Measurements from ENCODE around the gene LLGL2.
A peak's percentile ranks its signal among the peaks of the same experiment; 100 is the strongest.

Gene LLGL2

GRCh38 chr17:75612906-75613626, 87.6 kb downstream of the LLGL2 start:
- DNase-seq (ENCODE audit: low read depth, low spot score): no peak

DNA sequence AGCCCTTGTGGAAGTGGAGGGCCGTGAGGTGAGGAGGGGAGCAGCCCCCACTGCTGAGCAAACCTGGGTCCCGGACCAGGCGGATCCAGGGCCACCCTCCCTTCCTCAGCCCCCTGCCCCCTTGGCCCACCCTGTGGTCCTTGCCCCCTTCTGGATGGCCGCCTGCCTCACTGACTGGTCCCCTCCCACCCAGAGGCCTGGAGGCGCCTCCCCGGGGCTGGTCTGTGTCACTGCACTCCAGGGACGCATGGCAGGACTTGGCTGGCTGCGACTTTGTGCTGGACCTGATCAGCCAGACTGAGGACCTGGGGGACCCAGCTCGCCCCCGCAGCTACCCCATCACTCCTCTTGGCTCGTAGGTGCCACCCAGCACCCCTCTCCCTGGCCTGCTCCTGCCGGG, 88.5 kb downstream of the LLGL2 start:
- DNase-seq (ENCODE audit: low read depth, low spot score): no peak

- no peak for DNase-seq (ENCODE audit: low read depth, low spot score)
These were observed 89.2 kb downstream of the LLGL2 start for GRCh38 chr17:75614556-75615270.

GRCh38 chr17:75615301-75615700, 89.8 kb downstream of the LLGL2 start:
- peak; percentile 71 for DNase-seq (ENCODE audit: low read depth, low spot score)

DNA sequence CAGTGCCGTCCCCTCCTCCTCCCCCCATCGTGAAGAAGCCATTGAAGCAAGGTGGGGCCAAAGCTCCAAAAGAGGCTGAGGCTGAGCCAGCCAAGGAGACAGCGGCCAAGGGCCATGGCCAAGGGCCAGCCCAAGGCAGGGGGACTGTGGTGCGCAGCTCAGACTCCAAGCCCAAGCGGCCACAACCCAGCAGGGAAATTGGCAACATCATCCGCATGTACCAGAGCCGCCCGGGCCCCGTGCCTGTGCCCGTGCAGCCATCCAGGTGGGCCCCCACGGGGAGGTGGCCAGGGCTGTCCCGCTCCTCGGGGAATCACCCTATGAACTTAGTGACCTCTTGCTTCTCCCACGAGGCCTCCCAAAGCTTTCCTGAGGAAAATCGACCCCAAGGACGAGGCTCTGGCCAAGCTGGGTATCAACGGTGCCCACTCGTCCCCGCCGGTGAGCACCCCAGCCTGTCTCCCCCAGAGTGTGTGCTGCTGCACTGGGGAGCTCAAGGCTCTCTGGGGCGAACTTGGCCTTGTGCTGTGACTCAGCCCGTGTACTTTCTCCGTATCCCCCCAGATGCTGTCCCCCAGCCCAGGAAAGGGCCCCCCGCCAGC, 91.1 kb downstream of the LLGL2 start:
- DNase-seq (ENCODE audit: low read depth, low spot score): no peak

- DNase-seq (ENCODE audit: low read depth, low spot score): no peak
These were observed 91.7 kb downstream of the LLGL2 start for GRCh38 chr17:75617218-75617617.

DNA sequence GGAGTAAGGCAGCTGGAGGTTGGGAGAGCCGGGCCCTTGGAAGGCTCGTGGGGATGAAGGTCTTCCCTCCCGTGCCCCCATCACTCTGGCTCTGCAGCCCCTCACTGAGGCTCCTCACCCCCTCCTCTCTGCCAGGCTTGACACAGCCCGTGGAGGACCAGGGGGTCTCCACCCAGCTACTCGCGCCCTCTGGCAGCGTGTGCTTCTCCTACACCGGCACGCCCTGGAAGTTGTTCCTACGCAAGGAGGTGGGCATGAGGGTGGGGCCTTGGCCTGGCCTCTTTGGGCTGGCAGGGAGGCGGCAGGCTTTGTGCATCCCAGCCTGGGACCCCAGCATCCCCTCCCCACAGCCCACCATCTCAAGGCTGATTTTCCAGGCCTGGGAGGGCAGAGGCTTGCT, 92.2 kb downstream of the LLGL2 start:
- no peak for DNase-seq (ENCODE audit: low read depth, low spot score)

GRCh38 chr17:75619506-75620431, 94.3 kb downstream of the LLGL2 start:
- DNase-seq (ENCODE audit: low read depth, low spot score): peak; percentile 80

DNA sequence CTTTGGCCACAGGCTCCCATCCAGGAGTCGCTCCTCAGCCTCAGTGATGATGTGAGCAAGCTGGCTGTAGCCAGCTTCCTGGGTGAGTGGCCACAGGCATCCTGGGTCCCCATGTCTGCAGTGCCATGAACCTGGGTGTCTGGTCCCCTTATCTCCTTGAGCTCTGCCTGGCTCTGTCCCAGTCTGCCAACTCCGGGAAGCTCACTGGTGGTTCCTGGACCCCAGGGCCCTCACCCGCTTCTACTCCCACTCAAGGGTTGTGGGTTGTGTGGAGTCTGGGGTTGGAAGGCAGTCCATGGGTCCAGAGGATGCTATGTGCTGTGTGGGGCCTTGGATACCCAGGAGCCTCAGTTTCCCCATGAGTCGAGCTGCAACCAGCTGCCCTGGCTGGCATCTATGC, 96.0 kb downstream of the LLGL2 start:
- DNase-seq (ENCODE audit: low read depth, low spot score): no peak

DNA sequence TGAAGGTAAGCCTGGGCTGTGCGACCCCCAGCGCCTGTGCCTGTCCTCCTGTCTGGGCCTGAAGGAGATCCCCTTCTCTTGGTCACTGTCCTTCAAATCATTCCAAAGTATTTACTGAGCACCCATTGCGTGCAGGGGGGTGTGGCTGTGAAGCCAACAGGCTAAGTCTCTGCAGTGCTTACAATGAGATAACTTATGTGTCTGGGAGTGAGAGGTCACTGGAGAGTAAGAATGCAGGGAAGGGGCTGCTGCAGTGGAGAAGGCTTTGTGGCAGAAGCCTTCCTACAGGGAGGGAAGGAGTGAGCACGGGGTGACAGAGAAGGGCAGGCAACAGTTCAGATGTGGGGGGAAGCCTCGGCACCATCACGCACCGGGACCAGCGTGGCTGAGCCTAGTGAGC, 96.6 kb downstream of the LLGL2 start:
- no peak for DNase-seq (ENCODE audit: low read depth, low spot score)

- no peak for DNase-seq (ENCODE audit: low read depth, low spot score)
These were observed 97.3 kb downstream of the LLGL2 start for GRCh38 chr17:75622771-75623273.

DNA sequence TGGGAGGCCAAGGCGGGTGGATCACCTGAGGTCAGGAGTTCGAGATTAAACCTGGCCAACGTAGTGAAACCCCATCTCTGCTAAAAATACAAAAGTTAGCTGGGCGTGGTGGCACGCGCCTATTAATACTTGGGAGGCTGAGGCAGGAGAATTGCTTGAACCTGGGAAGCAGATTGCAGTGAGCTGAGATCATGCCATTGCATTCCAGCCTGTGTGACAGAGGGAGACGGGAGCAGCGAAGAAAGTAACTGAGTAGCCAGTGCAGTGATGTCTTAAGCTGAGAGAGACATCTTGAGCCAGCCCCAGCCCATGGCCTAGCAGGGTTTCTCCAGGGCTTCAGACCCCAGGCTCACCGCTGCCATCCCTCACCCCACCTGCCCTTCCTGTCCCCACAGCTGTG, 97.9 kb downstream of the LLGL2 start:
- no peak for DNase-seq (ENCODE audit: low read depth, low spot score)

DNA sequence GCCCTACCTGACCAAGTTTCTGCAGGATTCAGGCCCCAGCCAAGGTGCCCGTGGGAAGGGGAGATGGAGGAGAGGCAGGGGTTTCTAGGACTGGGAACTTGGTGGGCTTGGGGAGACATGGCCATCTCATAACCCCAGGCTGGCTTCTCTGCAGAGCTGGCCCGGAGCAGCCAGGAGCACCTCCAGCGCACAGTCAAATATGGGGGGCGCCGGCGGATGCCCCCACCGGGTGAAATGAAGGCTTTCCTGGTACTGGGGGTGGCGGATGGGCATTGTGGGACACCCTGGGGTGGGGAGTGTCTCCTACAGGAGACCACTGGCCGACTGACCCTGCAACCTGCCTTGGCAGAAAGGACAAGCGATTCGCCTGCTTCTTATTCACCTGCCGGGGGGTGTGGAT, 98.5 kb downstream of the LLGL2 start:
- DNase-seq (ENCODE audit: low read depth, low spot score): no peak

Measured in ELF-1 (cell line).